Stimulated activated CD4-positive, alpha-beta T cell treated with anti-CD3 and anti-CD28 coated beads, Interleukin-1b, Interleukin-23, amount 100 ng/mL, for 24 hours (primary cell): ENCODE measurements around the gene ZXDA.
"Not testable (repeated sequence)": the region's sequence is repeated elsewhere in the genome, so short reads cannot be mapped to it uniquely, and the experiment has no call there.

Experiments used
- DNase-seq, 4 experiments: peaks; one replicate each; pipeline ENCODE4 v3.0.0-alpha.2; 2020; ENCODE audit warnings: low read depth in 4 of 4, low spot score in 1 of 4

The ZXDA gene

DNA sequence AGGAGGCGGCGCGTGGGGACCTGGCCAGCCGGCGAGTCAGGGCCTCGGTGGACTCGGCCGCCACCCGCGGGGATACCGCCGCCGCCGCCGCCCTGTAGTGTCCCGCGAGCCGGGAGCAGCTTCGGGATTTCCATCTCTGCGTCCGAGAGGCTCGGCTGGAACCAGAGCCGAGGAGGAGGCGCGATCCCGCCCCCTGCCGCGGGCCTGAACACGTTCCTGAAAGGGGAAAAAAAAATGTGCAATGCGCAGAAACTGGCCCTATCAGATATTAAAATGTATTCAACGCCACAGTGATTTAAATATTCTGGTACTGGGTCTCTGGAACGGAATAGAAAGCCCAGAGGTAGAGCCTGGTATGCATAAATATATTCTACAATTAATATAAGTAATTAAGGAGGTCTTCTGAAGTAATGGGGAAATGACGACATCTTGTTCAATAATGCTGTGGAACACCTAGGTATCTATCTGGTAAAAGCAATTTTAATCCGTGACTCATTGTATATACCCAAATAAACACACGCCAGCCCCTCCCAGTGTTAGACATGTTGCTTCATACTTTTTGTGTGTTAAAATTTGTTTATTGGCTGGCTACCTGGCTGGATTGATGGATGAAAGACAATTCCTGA is at the start of gene ZXDA:
Gene ZXDA (minus strand): TSS at position 172 of the 626 bp plus-strand sequence. CDS start 38 bp downstream, at position 134.
- not testable (repeated sequence) for DNase-seq

DNA sequence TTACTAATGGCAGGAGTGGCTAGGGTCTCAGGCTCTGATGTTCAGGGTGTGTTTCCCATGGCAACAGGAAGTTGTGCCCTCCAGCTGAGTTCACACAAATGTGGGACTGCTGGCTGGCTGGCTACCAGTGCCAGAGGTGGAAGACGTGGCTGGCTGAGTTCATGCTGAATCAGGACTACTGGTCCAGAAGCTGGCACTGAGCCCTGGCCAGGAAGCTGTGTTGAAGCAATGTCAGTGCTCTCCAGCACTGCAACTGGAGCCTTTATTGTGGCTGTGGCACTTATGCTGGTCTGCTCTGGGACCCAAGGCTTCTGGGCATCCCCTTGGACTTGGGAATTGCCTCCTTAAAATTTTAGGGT is 42.0 kb upstream of the ZXDA start:
- no peak for DNase-seq

GRCh38 chrX:57951666-57952319 is 41.5 kb upstream of the ZXDA start:
- no peak for DNase-seq

GRCh38 chrX:57933321-57933720 is 23.1 kb upstream of the ZXDA start:
- DNase-seq, result no peak

DNA sequence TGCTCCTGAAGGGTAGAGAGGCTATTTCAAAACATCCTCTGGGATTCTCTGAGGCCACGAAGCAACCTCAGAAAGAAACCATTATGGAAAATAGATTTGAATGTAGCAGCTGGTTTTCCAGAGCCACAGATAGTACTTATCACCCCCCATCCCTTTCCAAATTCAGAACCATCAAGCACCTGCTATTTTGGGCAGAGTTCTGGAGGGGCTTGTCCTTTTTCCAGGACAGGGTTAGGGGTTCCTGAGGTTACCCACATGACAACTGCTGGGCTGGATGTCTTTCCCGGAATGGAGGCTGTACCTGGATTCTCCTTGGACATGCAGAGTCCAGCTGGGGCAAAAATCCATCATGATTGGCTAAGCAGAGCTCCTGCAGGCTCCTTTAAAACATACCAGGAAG is 22.0 kb upstream of the ZXDA start:
- DNase-seq, result no peak

DNA sequence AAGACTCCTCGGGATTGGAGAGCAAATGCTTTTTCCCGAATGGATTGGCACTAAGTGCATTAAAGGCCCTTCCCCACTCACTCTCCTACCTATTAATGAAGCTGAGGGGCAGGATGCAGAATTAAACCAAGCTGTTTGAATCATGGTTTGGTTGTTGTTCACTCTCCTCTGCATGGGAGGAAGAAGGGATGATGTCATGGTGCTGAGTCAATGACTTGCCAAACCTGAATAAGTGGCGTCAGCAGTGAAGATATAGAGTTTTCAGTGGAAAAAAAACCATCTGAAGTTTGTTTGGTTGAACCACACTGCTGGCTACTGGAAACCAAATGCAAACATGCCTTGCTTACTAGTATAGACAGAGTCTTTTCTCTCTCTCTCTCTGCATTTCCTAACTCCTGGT is 19.8 kb upstream of the ZXDA start:
- no peak for DNase-seq

- DNase-seq, result no peak
Observed at GRCh38 chrX:57929373-57929772, 19.1 kb upstream of the ZXDA start.

GRCh38 chrX:57925806-57926205 is 15.5 kb upstream of the ZXDA start:
- DNase-seq, result no peak

DNA sequence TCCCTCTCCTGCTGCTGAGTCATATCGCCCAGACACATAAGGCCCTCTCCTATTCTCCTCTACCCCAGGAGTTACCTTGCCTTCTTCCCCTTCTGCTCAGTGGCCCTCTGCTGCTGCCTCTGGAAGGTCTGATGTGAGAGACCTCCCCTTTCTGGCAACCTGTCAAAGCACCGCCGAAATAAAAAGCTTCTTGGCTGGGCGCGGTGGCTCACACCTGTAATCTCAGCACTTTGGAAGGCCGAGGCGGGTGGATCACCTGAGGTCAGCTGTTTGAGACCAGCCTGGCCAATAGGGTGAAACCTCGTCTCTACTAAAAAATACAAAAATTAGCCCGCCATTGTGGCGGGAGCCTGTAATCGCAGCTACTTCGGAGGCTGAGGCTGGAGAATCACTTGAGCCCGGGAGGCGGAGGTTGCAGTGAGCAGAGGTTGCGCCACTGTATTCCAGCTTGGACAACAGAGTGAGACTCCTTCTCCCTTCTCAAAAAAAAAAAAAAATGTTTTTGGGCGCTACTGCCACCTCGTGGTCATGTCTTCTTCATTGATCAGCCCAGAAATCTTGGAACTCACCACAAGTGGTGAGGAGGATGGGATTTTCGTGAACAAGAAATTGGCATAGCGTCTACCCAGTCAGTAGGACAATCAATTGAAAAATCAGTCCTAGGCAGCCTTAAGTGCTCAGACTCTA is 8.6 kb upstream of the ZXDA start:
- DNase-seq, result no peak

GRCh38 chrX:57915680-57916079 is 5.4 kb upstream of the ZXDA start:
- no peak for DNase-seq

GRCh38 chrX:57909595-57910286 is 517 bp downstream of the ZXDA start:
- not testable (repeated sequence) for DNase-seq

GRCh38 chrX:57908972-57909594 is 1.2 kb downstream of the ZXDA start:
- DNase-seq, result not testable (repeated sequence)

GRCh38 chrX:57906790-57907189 is 3.5 kb downstream of the ZXDA start:
- no peak for DNase-seq

DNA sequence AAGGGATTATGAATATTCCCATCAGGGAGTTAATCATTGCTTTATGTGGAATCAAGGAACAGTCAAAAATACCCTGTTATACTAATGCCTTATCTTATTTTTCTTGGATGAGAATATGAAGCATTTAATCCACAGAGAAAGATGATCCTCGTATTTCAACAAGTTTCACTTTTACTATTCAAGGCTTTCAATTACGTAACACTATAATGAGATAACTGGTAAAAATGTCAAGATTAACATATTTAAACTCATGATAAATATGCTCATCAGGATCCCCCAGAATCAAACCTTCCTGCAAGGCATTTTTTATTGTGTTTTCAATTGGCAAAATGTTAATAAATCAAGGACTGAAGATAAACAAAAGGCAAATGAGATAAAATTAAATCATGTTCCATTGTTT is 5.1 kb downstream of the ZXDA start:
- no peak for DNase-seq

DNA sequence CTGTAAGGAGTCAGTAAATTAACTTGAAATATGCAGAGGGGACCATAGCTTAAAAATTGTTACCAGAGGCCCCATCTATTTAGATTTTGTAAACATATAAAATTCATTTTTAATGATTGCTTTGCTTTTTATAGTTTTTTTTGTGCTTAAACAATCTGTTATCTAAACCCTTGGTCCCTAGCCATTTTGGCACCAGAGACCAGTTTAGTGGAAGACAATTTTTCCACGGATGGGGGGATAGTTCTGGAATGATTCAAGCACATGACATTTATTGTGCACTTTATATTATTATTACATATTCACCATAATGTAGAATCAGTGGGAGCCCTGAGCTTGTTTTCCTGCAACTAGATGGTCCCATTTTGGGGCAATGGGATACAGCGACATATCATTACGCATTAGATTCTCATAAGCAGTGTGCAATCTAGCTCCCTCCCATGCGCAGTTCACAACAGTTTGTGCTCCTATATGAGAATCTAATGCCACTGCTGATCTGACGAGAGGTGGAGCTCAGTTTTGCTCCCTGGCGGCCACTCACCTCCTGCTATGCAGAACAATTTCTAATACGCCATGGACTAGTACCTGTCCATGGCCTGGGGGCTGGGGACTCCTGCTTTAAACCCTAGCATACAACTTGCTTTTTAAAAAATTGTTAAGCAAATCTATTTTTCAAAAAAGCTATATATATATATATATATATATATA is 5.9 kb downstream of the ZXDA start:
- no peak for DNase-seq

- no peak for DNase-seq
Observed at GRCh38 chrX:57902633-57903032, 7.6 kb downstream of the ZXDA start.

DNA sequence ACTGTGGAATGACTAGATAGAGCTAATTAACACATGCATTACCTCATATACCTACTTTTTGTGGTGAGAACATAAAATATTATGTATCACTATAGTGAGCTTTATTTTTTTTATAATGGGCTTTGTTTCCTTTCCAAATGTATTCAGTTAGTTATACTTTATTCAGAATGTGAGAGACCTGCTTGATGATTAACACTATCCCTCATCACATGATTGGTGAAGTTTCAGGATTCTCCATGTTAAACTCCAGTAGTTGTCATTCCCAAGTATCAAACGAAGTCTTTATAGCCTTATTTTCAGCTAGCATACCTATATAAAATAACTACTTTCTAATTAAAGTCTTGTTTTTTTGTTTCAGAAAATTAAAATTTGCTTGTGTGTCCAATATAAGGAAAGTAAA is 8.8 kb downstream of the ZXDA start:
- no peak for DNase-seq

DNA sequence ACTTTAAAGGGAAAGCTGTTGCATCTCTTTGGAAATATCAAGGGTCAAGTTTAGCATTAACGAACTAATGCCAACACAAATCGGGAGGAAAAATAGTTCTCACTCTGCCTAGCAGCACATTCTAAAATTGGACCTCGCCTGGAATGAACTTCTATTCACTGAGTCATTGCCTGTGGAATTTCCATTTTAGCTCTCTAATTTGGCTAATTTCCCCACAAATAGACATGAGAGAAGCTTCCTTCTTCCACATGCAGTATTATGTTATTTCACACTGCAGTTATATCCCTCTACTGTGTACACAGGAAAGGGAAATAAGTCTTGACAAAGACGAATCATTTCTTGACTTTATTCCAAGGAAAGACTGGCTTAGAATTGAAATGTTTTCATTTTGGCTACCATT is 9.3 kb downstream of the ZXDA start:
- no peak for DNase-seq

DNA sequence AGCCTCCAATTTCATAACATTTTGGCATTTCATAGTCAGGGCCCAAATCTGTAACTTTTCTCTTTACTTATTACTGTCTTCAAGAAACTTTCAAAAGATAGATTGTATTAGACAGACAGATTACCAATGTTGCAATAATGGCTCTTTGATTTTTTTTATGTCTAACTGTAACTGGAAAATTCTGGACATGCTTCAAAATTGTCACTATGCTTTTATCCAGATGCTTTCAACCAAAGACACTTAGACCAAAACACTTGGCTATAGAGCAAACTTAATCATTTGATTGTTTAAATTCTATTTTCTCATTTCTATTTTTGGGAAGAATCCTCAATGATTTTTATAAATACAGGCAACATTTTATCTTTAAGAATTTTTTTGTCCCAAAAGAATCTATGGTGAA is 10.4 kb downstream of the ZXDA start:
- DNase-seq, result no peak

GRCh38 chrX:57899064-57899463 is 11.2 kb downstream of the ZXDA start:
- no peak for DNase-seq

DNA sequence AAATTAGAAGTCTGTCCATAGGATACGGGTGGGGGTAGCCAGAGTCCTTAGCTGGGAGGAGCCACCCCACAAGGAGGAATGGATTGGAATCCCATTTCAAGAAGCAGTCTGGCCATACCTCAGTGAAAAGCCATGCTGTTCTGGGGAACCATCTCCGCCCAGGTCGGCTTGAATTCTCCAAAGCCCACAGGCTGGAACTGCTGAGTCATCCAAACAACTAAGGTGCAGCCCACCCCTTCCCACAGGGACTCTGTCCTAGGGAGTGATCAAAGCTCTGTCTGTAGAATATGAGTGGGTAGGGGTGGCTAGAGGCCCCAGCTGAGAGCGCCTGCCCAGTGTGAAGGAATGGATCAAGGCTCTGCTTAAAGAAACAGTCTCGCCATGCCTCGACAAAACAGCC is 38.8 kb downstream of the ZXDA start:
- no peak for DNase-seq
